Measurements from ENCODE around the gene SLC4A1. TPM values are rescaled to one million over a fixed set of nuclear protein-coding genes. Genes with fewer than 3 reads are reported as not detected.
A peak's percentile ranks its signal among the peaks of the same experiment; 100 is the strongest.

The SLC4A1 gene
- total RNA-seq, 2 donors from 2014 or later, result 0.63 TPM; not detected in 1

DNA sequence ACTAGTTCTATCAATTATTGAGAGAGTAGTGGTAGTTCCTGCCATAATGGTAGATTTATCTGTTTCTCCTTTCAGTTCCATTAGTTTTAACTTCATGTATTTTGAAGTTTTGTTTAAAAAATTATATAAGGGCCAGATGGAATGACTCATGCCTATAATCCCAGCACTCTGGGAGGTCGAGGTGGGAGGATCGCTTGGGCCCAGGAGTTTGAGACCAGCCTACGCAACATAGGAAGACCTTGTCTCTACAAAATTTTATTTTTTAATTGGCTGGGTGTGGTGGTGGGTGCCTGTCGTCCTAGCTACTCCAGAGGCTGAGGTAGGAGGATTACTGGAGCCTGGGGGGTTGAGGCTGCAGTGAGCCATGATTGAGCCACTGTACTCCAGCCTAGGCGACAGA lies 34.4 kb downstream of the SLC4A1 start:
- DNase-seq (no peak), ATAC-seq (no peak)
- intact Hi-C loops (cut with DNase I), result loop anchor here in 1 of 2 donors (5.0 kb wide), 1 partner anchor 84 kb away; no protein-coding TSS in a partner anchor

- intact Hi-C loops (cut with DNase I), result loop anchor here in 1 of 2 donors (5.0 kb wide), 1 partner anchor 85 kb away; no protein-coding TSS in a partner anchor
- ATAC-seq (no peak), DNase-seq (no peak)
These were observed 35.9 kb downstream of the SLC4A1 start for GRCh38 chr17:44232061-44232460.

DNA sequence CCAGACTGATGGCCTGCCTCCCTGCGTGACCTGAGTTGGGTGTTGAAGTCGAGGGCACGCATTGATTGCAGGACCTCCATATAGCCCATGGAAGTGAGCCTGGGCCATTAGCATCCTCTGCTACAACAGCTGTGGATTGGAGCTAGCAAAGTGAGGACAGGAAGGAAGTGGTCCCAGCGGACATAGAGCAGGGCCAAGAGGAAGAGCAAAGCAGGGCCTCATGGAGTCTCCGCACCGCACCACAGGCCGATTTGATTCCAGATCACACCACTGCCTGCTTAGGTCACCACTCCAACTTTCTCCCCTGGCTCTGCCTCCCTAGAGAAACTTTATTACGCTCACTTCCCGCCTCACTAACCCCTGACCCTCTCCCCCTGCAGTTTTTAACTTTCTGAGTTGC lies 37.8 kb downstream of the SLC4A1 start:
- DNase-seq, result no peak
- peak in 1 of 2 donors; percentile 44 for ATAC-seq
- intact Hi-C loops (cut with DNase I), result loop anchor here in 1 of 2 donors (5.0 kb wide), 1 partner anchor 87 kb away; no protein-coding TSS in a partner anchor

GRCh38 chr17:44229090-44229489 lies 38.8 kb downstream of the SLC4A1 start:
- intact Hi-C loops (cut with DNase I), result no loop called here
- no peak for ATAC-seq
- no peak for DNase-seq

DNA sequence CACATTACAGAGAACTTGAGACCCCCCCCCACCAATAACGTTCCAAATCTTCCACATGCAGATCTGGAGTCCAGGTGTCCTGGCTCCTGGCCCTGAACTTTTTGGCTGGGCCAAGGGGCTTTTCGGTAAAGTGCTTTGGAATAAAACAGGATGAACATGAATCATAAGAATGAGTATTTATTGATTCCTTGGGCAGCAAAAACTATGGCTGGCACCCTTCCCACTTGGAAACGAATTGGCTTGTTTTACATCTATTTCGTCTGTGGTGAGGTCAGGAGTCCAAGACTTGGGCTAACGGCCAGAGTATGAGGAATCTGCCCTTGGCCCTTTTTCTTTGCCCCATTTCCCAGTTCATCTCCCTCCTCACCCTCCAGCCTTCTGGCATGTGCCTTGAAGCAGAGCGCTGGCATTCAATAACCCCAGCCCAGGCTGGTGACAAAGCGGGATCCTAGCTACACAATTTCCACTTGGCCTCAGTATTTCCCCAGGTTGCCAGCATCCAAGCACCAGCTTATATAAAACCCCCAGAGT lies 44.3 kb downstream of the SLC4A1 start:
- ATAC-seq (no peak), DNase-seq (peak; percentile 48)
- intact Hi-C loops (cut with DNase I), result no loop called here

DNA sequence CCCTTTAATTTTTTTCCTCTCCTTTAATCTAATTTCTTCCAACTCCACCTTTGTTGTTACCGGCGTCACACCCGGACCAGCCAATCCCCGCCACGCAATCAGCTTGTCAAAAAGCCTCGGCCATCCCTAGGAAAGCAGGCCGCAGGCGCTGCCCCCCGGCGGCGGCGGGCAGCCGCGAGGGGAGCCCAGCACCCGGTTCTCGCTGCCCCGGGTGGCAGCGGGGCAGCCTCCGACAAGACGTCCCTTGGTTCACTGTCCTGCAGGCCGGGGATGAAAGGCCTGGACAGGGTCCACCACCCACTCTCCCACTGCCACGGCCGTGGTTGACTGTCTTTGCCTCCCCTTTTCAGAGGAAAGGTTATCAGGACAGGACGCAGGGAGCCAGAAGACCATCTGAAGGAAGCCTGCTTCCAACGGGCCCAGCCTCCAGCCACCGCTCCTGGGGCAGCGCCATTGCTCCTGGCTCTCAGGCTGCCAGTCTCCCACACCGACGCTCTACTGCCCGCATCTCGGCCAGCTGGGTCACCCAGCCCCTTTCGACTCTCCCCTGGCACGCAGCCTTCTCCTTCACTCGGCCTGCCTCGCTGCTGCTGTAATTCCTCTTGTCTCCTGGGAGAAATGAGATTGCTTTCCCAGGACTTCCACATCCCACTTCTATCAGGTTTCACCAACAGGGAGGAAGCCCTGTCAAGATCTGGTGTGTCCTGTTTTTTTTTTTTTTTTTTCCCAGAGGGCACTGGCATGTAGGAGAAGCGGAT lies 45.6 kb downstream of the SLC4A1 start:
- ATAC-seq, result peak; percentile 28 to 45
- intact Hi-C loops (cut with DNase I), result no loop called here
- peak; percentile 84 for DNase-seq

DNA sequence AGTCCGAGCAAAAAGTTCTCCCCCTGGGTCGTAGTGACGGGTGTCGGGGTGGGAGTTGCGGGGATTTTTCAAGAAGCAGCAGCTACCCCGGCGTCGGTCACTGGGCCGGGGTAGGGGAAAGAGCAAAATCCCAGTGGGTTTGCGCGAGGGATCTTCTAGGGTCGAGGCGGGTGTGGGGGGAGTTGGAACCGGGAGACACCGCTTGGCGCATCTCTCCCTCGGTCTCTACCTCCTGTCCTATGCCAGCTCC lies 46.1 kb downstream of the SLC4A1 start:
- ATAC-seq, result no peak
- DNase-seq, result no peak
- intact Hi-C loops (cut with DNase I), result loop anchor here in 1 of 2 donors (1.0 kb wide), 1 partner anchor 103 kb away; the partner anchor contains the start of gene SLC25A39

- DNase-seq (peak; percentile 86), ATAC-seq (peak; percentile 35 to 54)
- intact Hi-C loops (cut with DNase I), result loop anchor here in 1 of 2 donors (1.0 kb wide), 1 partner anchor 103 kb away; the partner anchor contains the start of gene SLC25A39
These were observed 46.7 kb downstream of the SLC4A1 start for GRCh38 chr17:44221084-44221861.

DNA sequence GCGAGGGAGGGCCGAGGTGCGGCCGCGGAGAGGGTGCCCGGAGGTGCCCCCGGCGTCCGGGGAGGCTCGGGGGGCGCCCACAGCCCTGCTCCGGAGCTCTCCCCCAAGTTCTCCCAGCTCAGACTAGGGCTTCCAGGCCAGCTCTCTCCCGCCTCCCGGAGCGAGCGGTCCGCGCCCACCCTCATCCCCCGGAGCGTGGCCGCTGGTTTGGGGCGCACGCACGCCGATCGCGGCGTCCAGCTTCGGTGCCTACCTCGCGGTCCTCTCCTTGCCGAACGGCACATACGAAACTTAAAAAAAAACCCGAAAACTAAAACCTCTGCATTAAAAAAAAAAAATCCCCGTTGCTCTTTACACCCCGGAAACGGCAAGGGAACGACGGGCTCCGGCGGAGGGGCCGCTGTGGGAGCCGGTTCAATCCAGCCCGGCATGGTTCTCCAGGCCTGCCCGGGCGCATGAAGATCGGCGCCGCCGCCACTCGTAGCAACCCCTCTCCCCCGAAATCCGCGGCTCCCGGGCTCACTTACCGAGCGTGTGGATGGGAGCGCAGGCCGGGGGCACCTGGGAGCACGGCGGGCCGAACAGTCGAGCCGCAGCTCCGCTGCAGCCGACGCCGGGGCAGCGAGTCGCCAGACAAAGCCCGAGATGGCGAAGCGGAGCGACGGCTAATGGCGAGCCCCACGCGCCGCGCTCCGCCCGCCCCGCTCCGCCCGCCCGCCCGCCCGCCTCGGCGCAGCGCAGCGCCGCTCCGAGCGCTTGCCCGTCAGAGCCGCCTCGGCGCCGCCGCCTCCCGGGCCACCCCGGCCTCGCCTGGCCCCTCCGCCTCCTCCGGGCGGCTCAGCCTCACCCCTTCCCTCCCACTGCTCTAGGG lies 47.5 kb downstream of the SLC4A1 start:
- peak; percentile 24 to 29 for ATAC-seq
- intact Hi-C loops (cut with DNase I), result loop anchor here in 1 of 2 donors (1.0 kb wide), 1 partner anchor 104 kb away; the partner anchor contains the start of gene SLC25A39
- DNase-seq, result peak; percentile 59

- ATAC-seq, result peak; percentile 17 to 18
- intact Hi-C loops (cut with DNase I), result loop anchor here (2.0 to 5.0 kb wide), 2 partner anchors 108 to 111 kb away; no protein-coding TSS in a partner anchor
- DNase-seq, result peak; percentile 76
These were observed 48.2 kb downstream of the SLC4A1 start, which contains the start of gene UBTF for GRCh38 chr17:44219616-44220212. Gene UBTF (minus strand): TSS chr17:44219675. CDS start chr17:44218229, 1,446 bp downstream.

- ATAC-seq (peak; percentile 13 to 54), DNase-seq (peak; percentile 80)
- intact Hi-C loops (cut with DNase I), result loop anchor here (2.0 to 5.0 kb wide), 2 partner anchors 108 to 112 kb away; no protein-coding TSS in a partner anchor
These were observed 48.8 kb downstream of the SLC4A1 start for GRCh38 chr17:44219108-44219615.

DNA sequence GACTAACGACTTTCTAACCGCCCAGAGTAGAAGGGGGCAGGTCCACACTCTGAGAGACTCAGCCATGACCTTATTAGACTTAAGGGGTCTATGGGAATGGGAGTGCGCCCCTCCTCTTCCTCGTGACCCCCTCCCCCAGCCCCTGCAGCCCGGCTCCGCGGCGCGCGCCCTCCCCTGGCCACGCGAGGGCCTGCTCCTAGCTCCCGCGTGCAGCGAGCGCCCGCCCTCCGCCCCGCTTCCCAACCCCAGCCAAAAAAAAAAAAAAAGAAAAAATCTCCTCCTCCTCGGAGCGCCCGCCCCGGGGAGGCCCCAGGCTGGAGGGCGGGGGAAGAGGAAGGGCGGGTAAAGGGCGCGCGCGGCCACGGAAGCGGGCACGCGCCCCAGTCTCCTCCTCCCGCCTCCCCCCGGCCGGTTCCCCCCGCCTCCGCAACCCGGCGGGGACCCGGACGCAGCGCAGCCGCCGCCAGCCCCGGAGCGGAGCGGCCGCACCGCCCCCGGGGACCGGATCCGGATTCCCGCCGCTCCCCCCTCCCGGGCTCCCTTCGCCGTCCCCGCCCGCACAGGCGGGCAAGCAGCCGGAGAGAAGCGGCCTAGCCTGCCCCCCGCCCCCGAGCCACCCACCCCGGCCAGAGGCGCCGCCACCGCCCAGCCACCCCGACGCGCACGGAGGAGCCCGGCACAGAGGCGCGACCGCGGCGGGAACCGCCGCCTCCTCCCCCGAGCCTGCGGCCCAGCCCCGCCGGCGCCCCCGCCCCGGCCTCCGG lies 49.4 kb downstream of the SLC4A1 start:
- intact Hi-C loops (cut with DNase I), result loop anchor here (2.0 to 5.0 kb wide), 2 partner anchors 109 to 112 kb away; no protein-coding TSS in a partner anchor
- DNase-seq (peak; percentile 89), ATAC-seq (peak; percentile 67 to 71)

- ATAC-seq, result no peak
- intact Hi-C loops (cut with DNase I), result loop anchor here (2.0 to 5.0 kb wide), 2 partner anchors 109 to 113 kb away; no protein-coding TSS in a partner anchor
- no peak for DNase-seq
These were observed 50.1 kb downstream of the SLC4A1 start for GRCh38 chr17:44217738-44218343.

DNA sequence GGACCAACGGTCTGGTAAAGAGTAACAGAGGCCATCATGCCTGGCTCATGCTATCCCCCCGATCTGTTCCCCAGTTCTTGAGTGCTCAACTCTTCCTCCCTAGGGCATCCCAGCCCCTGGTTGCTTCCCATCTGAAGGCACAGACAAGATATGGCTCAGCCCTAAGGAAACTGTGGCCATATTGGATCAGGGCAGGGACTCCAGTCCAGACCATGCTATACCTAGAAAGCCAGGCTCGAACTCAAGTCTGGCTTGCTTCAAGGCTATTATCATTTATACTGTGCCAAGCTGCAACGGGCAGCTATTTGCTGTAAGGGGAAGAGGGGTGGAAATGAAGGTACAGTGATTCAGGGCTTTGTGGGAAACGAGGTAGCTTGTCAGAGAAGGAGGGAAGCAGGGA lies 51.2 kb downstream of the SLC4A1 start:
- ATAC-seq (no peak), DNase-seq (no peak)
- intact Hi-C loops (cut with DNase I), result loop anchor here in 1 of 2 donors (5.0 kb wide), 1 partner anchor 111 kb away; no protein-coding TSS in a partner anchor

GRCh38 chr17:44216173-44216572 lies 51.8 kb downstream of the SLC4A1 start:
- DNase-seq (no peak), ATAC-seq (no peak)
- intact Hi-C loops (cut with DNase I), result loop anchor here in 1 of 2 donors (5.0 kb wide), 1 partner anchor 111 kb away; no protein-coding TSS in a partner anchor

DNA sequence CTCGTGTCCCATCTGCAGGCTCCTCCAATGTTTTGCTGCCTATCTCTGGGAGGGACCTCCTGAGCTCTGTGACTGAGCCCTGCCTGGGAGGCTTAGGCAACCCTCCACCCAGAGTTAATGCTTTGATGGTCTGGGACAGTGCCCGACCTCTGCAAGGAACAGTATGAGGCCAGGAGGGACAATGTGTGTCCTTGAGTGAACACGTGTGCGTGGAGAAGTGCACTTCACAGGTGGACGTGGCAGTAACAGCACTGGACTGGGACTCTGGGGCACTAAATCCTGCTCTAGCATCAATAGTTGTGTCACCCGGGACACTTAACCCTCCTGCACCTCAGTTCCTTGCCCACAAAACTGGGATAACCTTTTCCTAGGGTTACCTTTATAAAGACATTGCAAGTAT lies 53.0 kb downstream of the SLC4A1 start:
- DNase-seq (no peak), ATAC-seq (no peak)
- intact Hi-C loops (cut with DNase I), result loop anchor here (5.0 kb wide), 2 partner anchors 112 to 307 kb away; no protein-coding TSS in a partner anchor

DNA sequence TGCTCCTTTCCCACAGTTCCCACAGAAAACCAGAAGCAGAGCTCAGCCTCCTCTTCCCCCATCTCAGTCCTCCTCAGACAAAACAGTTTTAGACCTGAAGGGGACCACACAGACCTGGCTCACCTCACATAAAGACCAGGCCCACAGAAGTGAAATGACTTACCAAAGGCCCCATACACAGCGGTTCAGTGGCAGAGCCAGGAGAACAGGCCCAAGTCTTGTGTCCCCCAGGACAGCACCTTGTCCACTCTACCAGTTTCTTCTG lies 53.8 kb downstream of the SLC4A1 start:
- DNase-seq (no peak), ATAC-seq (no peak)
- intact Hi-C loops (cut with DNase I), result loop anchor here in 1 of 2 donors (5.0 kb wide), 1 partner anchor 308 kb away; no protein-coding TSS in a partner anchor
